CD4-positive, alpha-beta T cell (primary cell): Measurements from ENCODE around the gene FAM78A. TPM values are rescaled to one million over a fixed set of nuclear protein-coding genes. Genes with fewer than 3 reads are reported as not detected.
A peak's percentile ranks its signal among the peaks of the same experiment; 100 is the strongest.

ENCODE experiments used
- ATAC-seq: fragments of 200-7000 bp; cut with Tn5 transposase; one replicate; pipeline ENCODE4 v1.10.0; 2022; ENCODE audit warnings: mild to moderate bottlenecking; ENCODE audit not compliant: poor library complexity
- CTCF ChIA-PET: fragments of 350-600 bp; sonication (Branson Sonifier 250); formaldehyde crosslinking; loops from one replicate; lab custom pipeline; 2021; ENCODE audit warnings: antibody characterized with exemption, inconsistent platforms; lab: Charles Lee
- POLR2A ChIA-PET: fragments of 350-600 bp; sonication (Branson Sonifier 250); formaldehyde crosslinking; loops from one replicate; lab custom pipeline; 2021; ENCODE audit warnings: antibody characterized with exemption, inconsistent platforms; lab: Charles Lee
- DNase-seq, 14 experiments: peaks; one replicate each; pipeline ENCODE4 v3.0.0-alpha.2; 2013 to 2020; ENCODE audit warnings: mixed read lengths in 2 of 14
- H3K27ac ChIP-seq, 2 donors: one replicate each; pipeline versions ENCODE4 v1.5.1 to v1.7.0; 2013; ENCODE audit warnings: low read length in 2 of 2, low read depth in 1 of 2, mild to moderate bottlenecking in 1 of 2
- H3K27me3 ChIP-seq, 2 experiments: 1 replicate in 1 of 2; 2 replicates in 1 of 2; pipeline versions ENCODE4 v1.6.1 to v1.7.0; 2013; ENCODE audit warnings: low read length in 2 of 2, control low read depth in 1 of 2, mild to moderate bottlenecking in 1 of 2, moderate library complexity in 1 of 2; ENCODE audit not compliant: insufficient read depth in 2 of 2, control insufficient read depth in 1 of 2
- H3K36me3 ChIP-seq: one replicate; pipeline ENCODE4 v1.6.1; 2013; ENCODE audit warnings: low read length, control low read depth; ENCODE audit not compliant: insufficient read depth
- H3K4me1 ChIP-seq: one replicate; pipeline ENCODE4 v1.6.1; 2013; ENCODE audit warnings: low read length, control low read depth; ENCODE audit not compliant: insufficient read depth
- H3K4me3 ChIP-seq: one replicate; pipeline ENCODE4 v1.5.1; 2013; ENCODE audit warnings: mild to moderate bottlenecking, low read length, moderate library complexity
- H3K9me3 ChIP-seq, 2 experiments: 1 replicate in 1 of 2; 2 replicates in 1 of 2; pipeline versions ENCODE4 v1.6.1 to v1.7.0; 2013; ENCODE audit warnings: low read length in 2 of 2, mild to moderate bottlenecking in 2 of 2, control low read depth in 1 of 2, moderate library complexity in 1 of 2; ENCODE audit not compliant: control insufficient read depth in 1 of 2, insufficient read depth in 1 of 2
- H3K27ac Mint-ChIP-seq: one replicate; pipeline ENCODE4 v1.8.0; 2020; ENCODE audit warnings: mixed read lengths
- H3K27me3 Mint-ChIP-seq: one replicate; pipeline ENCODE4 v1.8.0; 2021; ENCODE audit warnings: mixed read lengths
- H3K36me3 Mint-ChIP-seq: one replicate; pipeline ENCODE4 v1.8.0; 2021; ENCODE audit warnings: low read depth, mixed read lengths
- H3K4me1 Mint-ChIP-seq: one replicate; pipeline ENCODE4 v1.8.0; 2021; ENCODE audit warnings: low read depth, mixed read lengths
- H3K4me3 Mint-ChIP-seq: one replicate; pipeline ENCODE4 v1.8.0; 2020; ENCODE audit warnings: mild to moderate bottlenecking, mixed read lengths
- H3K9me3 Mint-ChIP-seq: one replicate; pipeline ENCODE4 v1.8.0; 2020; ENCODE audit warnings: mixed read lengths
- intact Hi-C, 2 experiments: fragments of 100-400 bp; cut with DNase I in 1 of 2; cut with micrococcal nuclease in 1 of 2; formaldehyde crosslinking; loops; one replicate each; pipeline versions ENCODE4 v1.15.1 to v1.9.0; 2023 to 2025; cut with DNase I, micrococcal nuclease
- total RNA-seq, 174 experiments: library from RNA in 2 of 174; stranded (reverse) in 2 of 174; gene quantifications; one replicate each; pipeline ENCODE4 v1.2.3 and lab custom pipeline; 2021 to 2026
- TF ChIP-seq, protein P1 (sequence below): fragments of 200-600 bp; IDR thresholded peaks from one replicate; pipeline ENCODE4 v1.8.0; 2022; ENCODE audit warnings: antibody characterized with exemption, mild to moderate bottlenecking

FAM78A gene
- total RNA-seq, 2 experiments from 2014 or later, result 62.4 to 62.7 TPM

DNA sequence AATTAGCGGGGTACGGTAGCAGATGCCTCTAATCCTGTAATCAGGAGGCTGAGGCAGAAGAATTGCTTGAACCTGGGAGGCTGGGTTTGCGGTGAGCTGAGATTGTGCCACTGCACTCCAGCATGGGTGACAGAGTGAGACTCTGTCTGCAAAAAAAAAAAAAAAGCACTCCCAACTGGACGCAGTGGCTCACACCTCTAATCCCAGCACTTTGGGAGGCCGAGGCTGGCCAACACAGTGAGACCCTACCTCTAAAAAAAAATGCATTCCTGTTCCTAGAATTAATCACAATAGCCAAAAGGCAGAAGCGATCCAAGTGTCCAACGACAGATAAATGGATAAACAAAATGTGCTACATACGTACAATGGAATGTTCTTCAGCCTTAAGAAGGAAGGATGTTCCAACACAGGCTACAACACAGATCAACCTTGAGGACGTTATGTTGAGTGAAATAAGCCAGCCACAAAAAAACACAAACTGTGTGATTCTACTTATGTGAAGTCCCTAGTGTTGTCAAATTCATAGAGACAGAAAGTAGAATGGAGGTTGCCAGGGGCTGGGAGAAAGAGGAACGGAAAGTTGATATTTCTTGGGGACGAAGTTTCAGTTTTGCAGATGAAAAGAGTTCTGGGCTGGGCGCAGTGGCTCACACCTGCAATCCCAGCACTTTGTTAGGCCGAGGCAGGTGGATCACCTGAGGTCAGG lies 13.8 kb downstream of the FAM78A start:
- H3K36me3 Mint-ChIP-seq, result peaks cover 85% of the 10 kb centered on the region

DNA sequence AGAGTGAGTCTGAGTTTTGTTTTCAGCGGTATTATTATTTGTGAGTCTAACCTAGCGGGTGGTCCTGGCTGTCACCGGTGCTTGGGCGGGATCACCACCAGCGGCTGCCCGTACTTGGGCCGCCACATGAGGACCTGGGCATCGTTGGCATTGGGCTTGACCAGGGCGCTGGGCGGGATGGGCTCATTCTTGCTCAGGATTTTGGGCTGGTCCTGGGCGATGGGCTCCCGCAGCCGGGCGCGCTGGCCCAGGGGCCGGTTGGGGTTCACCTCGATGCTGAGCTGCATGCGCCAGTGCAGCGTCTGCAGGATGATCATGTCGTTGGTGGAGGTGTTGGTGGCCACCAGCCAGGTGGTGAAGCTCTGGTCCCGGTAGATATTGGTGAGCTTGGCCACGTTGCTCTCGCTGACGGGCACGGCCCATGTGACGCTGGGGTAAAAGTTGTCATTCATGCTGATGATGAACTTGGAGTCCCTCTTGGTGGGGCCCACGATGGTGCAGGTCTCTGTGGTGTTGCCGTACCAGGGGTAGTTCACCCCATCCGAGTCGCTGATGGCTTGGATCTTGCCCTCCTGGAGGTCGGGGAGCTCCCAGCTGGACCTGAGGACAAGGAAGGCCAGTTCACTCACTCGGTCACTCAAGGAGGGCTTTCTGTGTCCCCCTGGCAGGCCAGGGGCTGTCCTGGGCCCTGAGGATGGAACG lies 15.4 kb downstream of the FAM78A start:
- H3K4me3 Mint-ChIP-seq, result no peak overlapping the region
- POLR2A ChIA-PET, result interaction anchor here (1.3 to 18.0 kb wide), 3 partner anchors 9 to 26 kb away, joined by 5 to 738 read pairs (median 19); partner anchors contain the start of gene FAM78A
- H3K9me3 Mint-ChIP-seq, result no peaks in the 10 kb centered on the region
- H3K27me3 Mint-ChIP-seq, result no peaks in the 10 kb centered on the region
- Histone ChIP-seq H3K9me3 (no peaks in the 10 kb centered on the region), H3K36me3 (peaks cover 73% of the 10 kb centered on the region), H3K27me3 (no peaks in the 10 kb centered on the region), H3K4me1 (peaks cover 99% of the 10 kb centered on the region), H3K4me3 (no peak overlapping the region), H3K27ac (peak overlapping the region in 1 of 2 donors; percentile 13)
- TF ChIP-seq, protein P1, sequence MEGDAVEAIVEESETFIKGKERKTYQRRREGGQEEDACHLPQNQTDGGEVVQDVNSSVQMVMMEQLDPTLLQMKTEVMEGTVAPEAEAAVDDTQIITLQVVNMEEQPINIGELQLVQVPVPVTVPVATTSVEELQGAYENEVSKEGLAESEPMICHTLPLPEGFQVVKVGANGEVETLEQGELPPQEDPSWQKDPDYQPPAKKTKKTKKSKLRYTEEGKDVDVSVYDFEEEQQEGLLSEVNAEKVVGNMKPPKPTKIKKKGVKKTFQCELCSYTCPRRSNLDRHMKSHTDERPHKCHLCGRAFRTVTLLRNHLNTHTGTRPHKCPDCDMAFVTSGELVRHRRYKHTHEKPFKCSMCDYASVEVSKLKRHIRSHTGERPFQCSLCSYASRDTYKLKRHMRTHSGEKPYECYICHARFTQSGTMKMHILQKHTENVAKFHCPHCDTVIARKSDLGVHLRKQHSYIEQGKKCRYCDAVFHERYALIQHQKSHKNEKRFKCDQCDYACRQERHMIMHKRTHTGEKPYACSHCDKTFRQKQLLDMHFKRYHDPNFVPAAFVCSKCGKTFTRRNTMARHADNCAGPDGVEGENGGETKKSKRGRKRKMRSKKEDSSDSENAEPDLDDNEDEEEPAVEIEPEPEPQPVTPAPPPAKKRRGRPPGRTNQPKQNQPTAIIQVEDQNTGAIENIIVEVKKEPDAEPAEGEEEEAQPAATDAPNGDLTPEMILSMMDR, result no peak
- CTCF ChIA-PET, result no interaction called here
- ATAC-seq (no peak), DNase-seq (peak in 3 of 14 experiments; percentile 1 to 11 (median 1))
- intact Hi-C loops, result no loop called here
- H3K4me1 Mint-ChIP-seq, result peaks cover 67% of the 10 kb centered on the region
- peaks cover 79% of the 10 kb centered on the region for H3K36me3 Mint-ChIP-seq
- H3K27ac Mint-ChIP-seq, result peak overlapping the region; percentile 98

More for the DNA sequence above, 13.8 kb downstream of the FAM78A start:
- Mint-ChIP-seq H3K27me3 (no peaks in the 10 kb centered on the region), H3K4me3 (peak overlapping the region; percentile 69), H3K4me1 (peaks cover 72% of the 10 kb centered on the region), H3K27ac (peak overlapping the region; percentile 100), H3K9me3 (no peaks in the 10 kb centered on the region)
- ChIA-PET POLR2A (interaction anchor here (4.4 to 18.0 kb wide), 2 partner anchors 8 to 16 kb away, joined by 19 to 738 read pairs; partner anchors contain the start of gene FAM78A), CTCF (no interaction called here)
- intact Hi-C loops, result no loop called here
- TF ChIP-seq, protein P1, result no peak
- peak in 3 of 14 experiments; percentile 2 to 35 (median 22) for DNase-seq
- Histone ChIP-seq H3K9me3 (no peaks in the 10 kb centered on the region), H3K27ac (no peak overlapping the region), H3K36me3 (peaks cover 80% of the 10 kb centered on the region), H3K27me3 (no peaks in the 10 kb centered on the region), H3K4me1 (peaks cover 99% of the 10 kb centered on the region), H3K4me3 (no peak overlapping the region)
- no peak for ATAC-seq

GRCh38 chr9:131259916-131260597 lies 16.3 kb downstream of the FAM78A start:
- intact Hi-C loops, result no loop called here
- peaks cover 66% of the 10 kb centered on the region for H3K36me3 ChIP-seq
- ATAC-seq (no peak), DNase-seq (peak in 1 of 14 experiments; percentile 2)
- no peaks in the 10 kb centered on the region for H3K9me3 ChIP-seq
- H3K4me3 ChIP-seq, result no peak overlapping the region
- H3K4me3 Mint-ChIP-seq, result peak overlapping the region; percentile 11
- CTCF ChIA-PET, result no interaction called here
- H3K4me1 ChIP-seq, result peaks cover 99% of the 10 kb centered on the region
- peaks cover 78% of the 10 kb centered on the region for H3K36me3 Mint-ChIP-seq
- no peak overlapping the region for H3K27ac ChIP-seq
- H3K27me3 Mint-ChIP-seq, result no peaks in the 10 kb centered on the region
- TF ChIP-seq, protein P1, result no peak
- peak overlapping the region; percentile 98 for H3K27ac Mint-ChIP-seq
- H3K9me3 Mint-ChIP-seq, result no peaks in the 10 kb centered on the region
- no peaks in the 10 kb centered on the region for H3K27me3 ChIP-seq
- H3K4me1 Mint-ChIP-seq, result peaks cover 70% of the 10 kb centered on the region
- POLR2A ChIA-PET, result interaction anchor here (1.3 to 18.0 kb wide), 2 partner anchors 10 to 25 kb away, joined by 5 to 738 read pairs; partner anchors contain the start of gene FAM78A
